Activated CD8-positive, alpha-beta memory T cell treated with anti-CD3 and anti-CD28 coated beads for 36 hours (primary cell): Measurements from ENCODE around the gene TACC2. TPM values are rescaled to one million over a fixed set of nuclear protein-coding genes. Genes with fewer than 3 reads are reported as not detected.
"Not testable (repeated sequence)": the region's sequence is repeated elsewhere in the genome, so short reads cannot be mapped to it uniquely, and the experiment has no call there.

Source experiments
- CTCF ChIA-PET: fragments of 350-600 bp; sonication (Branson Sonifier 250); formaldehyde crosslinking; loops from one replicate; lab custom pipeline; 2021; ENCODE audit warnings: antibody characterized with exemption; lab: Charles Lee
- POLR2A ChIA-PET: fragments of 350-600 bp; sonication (Branson Sonifier 250); formaldehyde crosslinking; loops from one replicate; lab custom pipeline; 2021; ENCODE audit warnings: antibody characterized with exemption; lab: Charles Lee
- total RNA-seq, 2 experiments: library from RNA; stranded (reverse); gene quantifications; one replicate each; pipeline ENCODE4 v1.2.3, GENCODE V29; 2021

Gene TACC2
- total RNA-seq, 2 experiments from 2014 or later, result not detected

GRCh38 chr10:121976607-121977006 lies 12.4 kb upstream of the TACC2 start:
- POLR2A ChIA-PET, result no interaction called here
- CTCF ChIA-PET, result no interaction called here

- CTCF ChIA-PET, result no interaction called here
Measured at GRCh38 chr10:121978511-121978910, 10.5 kb upstream of the TACC2 start.

GRCh38 chr10:121981346-121981745 lies 7.6 kb upstream of the TACC2 start:
- CTCF ChIA-PET, result no interaction called here
- POLR2A ChIA-PET, result no interaction called here

More at GRCh38 chr10:121978511-121978910, 10.5 kb upstream of the TACC2 start:
- POLR2A ChIA-PET, result no interaction called here

- POLR2A ChIA-PET, result no interaction called here
- CTCF ChIA-PET, result interaction anchor here (2.1 kb wide), 1 partner anchor 9 kb away, joined by 6 read pairs; the partner anchor contains the start of gene NSMCE4A
Measured at GRCh38 chr10:121983852-121984251, 5.1 kb upstream of the TACC2 start.

GRCh38 chr10:121984463-121984862 lies 4.5 kb upstream of the TACC2 start:
- POLR2A ChIA-PET, result no interaction called here
- CTCF ChIA-PET, result interaction anchor here (2.1 kb wide), 1 partner anchor 9 kb away, joined by 6 read pairs; the partner anchor contains the start of gene NSMCE4A

- POLR2A ChIA-PET, result no interaction called here
Measured at GRCh38 chr10:121990015-121990677, 1.2 kb downstream of the TACC2 start.

GRCh38 chr10:121991727-121992126 lies 2.8 kb downstream of the TACC2 start:
- CTCF ChIA-PET, POLR2A ChIA-PET: not testable (repeated sequence)

More at GRCh38 chr10:121990015-121990677, 1.2 kb downstream of the TACC2 start:
- CTCF ChIA-PET, result interaction anchor here (0.7 kb wide), 1 partner anchor 487 kb away, joined by 3 read pairs; no protein-coding TSS in a partner anchor

GRCh38 chr10:121994429-121994941 lies 5.5 kb downstream of the TACC2 start:
- POLR2A ChIA-PET, result no interaction called here

GRCh38 chr10:121998462-121998861 lies 9.5 kb downstream of the TACC2 start:
- POLR2A ChIA-PET, result no interaction called here
- CTCF ChIA-PET, result no interaction called here

More at GRCh38 chr10:121994429-121994941, 5.5 kb downstream of the TACC2 start:
- CTCF ChIA-PET, result no interaction called here

- ChIA-PET CTCF (interaction anchor here (0.5 kb wide), 1 partner anchor 37 kb away, joined by 3 read pairs; no protein-coding TSS in a partner anchor), POLR2A (interaction anchor here (0.6 kb wide), 1 partner anchor 66 kb away, joined by 5 read pairs; no protein-coding TSS in a partner anchor)
Measured at GRCh38 chr10:121999301-121999700, 10.3 kb downstream of the TACC2 start.

GRCh38 chr10:122001698-122002097 lies 12.7 kb downstream of the TACC2 start:
- CTCF ChIA-PET, result no interaction called here

GRCh38 chr10:122007415-122007814 lies 18.5 kb downstream of the TACC2 start:
- ChIA-PET CTCF (interaction anchor here (0.7 kb wide), 1 partner anchor 787 kb away, joined by 3 read pairs; no protein-coding TSS in a partner anchor), POLR2A (no interaction called here)

More at GRCh38 chr10:122001698-122002097, 12.7 kb downstream of the TACC2 start:
- POLR2A ChIA-PET, result interaction anchor here (0.6 kb wide), 1 partner anchor 12 kb away, joined by 4 read pairs; no protein-coding TSS in a partner anchor

GRCh38 chr10:122010405-122011050 lies 21.6 kb downstream of the TACC2 start:
- CTCF ChIA-PET, result no interaction called here

GRCh38 chr10:122012731-122013130 lies 23.8 kb downstream of the TACC2 start:
- POLR2A ChIA-PET, result no interaction called here
- CTCF ChIA-PET, result no interaction called here

More at GRCh38 chr10:122010405-122011050, 21.6 kb downstream of the TACC2 start:
- POLR2A ChIA-PET, result no interaction called here

GRCh38 chr10:122013311-122013780 lies 24.4 kb downstream of the TACC2 start:
- ChIA-PET POLR2A (no interaction called here), CTCF (no interaction called here)

- ChIA-PET POLR2A (no interaction called here), CTCF (no interaction called here)
Measured at GRCh38 chr10:122014652-122015248, 25.8 kb downstream of the TACC2 start.

GRCh38 chr10:122017926-122018325 lies 29.0 kb downstream of the TACC2 start:
- POLR2A ChIA-PET, CTCF ChIA-PET: not testable (repeated sequence)

GRCh38 chr10:122018491-122018890 lies 29.5 kb downstream of the TACC2 start:
- ChIA-PET CTCF (no interaction called here), POLR2A (no interaction called here)

GRCh38 chr10:122018951-122019413 lies 30.0 kb downstream of the TACC2 start:
- POLR2A ChIA-PET, result no interaction called here
- CTCF ChIA-PET, result no interaction called here
